GM19239 (cell line): Measurements from ENCODE around the gene DCAF5.
"Not testable (repeated sequence)": the region's sequence is repeated elsewhere in the genome, so short reads cannot be mapped to it uniquely, and the experiment has no call there.

Experiments
- DNase-seq: peaks from one replicate; pipeline ENCODE4 v3.0.0; 2011; ENCODE audit warnings: low spot score; ENCODE audit not compliant: insufficient read length
- FAIRE-seq: peaks from 2 replicates; lab custom pipeline; 2011; peaks lifted over from hg19 to GRCh38; lab: Jason Lieb, UNC

DCAF5 gene

DNA sequence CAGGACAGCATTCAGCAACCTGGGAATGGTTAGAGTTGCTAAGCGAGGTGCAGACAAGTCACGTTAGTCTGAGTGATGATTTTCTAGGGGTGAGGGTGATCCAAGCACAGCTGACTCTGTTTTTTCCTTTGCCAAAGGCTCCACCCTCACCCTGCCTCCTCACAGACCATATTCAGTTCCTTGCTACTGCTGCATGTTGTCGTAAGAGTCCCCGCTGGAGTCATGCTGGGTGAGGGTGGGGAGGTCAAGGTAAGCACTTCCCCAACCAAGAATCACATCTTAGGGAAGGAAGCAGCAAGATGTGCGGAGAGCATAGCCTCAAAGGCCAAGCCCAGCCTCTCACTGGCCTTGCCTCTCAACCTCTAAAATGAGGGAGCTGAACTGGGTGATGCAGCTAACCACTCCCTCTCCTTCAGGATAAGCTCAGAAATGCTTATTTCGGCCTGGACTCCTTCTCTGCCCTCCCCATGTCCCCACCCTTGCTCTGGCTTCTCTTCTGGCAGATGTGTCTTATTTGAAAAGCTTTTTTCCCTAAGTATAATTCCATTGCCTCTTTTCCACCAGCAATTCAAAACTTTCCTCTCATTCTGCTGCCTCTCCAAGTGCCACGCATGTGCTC lies 107.0 kb downstream of the DCAF5 start:
- DNase-seq (no peak), FAIRE-seq (no peak)

DNA sequence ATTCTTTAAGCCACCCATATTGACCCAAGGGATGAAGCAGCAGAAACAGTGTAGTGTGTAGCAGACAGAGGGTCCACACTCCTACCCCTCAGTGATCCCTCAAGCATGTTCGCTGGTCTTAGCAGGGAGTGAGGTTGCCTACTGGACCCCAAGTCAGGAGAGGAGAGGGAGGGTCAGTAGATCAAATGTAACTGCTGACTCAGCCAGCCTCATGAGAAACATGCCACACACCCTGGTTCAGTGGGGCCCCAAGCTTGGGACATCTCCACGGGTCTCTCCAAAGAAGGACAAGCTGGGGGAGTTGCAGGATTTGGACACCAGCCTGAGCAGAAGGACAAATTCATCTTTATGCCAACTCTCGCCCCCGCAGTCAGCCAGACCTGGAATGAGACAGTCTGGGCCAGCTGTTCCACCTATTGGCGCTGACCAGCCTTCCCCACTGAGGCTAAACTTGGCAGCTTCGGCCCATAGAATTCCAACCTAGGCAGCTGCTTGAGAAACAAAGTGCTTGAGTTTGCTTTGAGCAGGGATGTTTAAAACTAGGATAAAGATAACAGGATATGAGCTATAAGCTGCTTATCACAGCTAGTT lies 107.9 kb downstream of the DCAF5 start:
- DNase-seq (no peak), FAIRE-seq (no peak)

DNA sequence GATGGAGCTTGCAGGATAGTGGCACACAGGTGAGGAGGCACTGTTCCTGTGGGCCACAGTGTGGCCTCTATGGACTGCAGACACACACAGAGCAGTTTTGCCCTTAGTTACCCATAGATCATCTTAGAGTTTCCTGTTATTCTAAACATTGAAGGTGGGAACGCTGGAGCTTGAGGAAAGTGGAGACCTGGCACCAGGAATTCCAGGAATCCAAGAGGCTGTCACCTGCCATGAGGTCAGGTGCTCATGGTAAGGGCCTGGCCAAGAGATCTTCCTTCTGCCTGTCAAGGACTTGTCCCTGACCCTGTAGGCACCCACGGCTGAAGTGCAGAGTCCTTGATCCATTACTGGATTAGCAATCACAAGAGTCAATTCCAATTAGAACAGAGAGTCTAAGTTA lies 108.6 kb downstream of the DCAF5 start:
- FAIRE-seq (no peak), DNase-seq (no peak)

GRCh38 chr14:69043596-69044260 lies 109.2 kb downstream of the DCAF5 start:
- FAIRE-seq (no peak), DNase-seq (no peak)

GRCh38 chr14:69042787-69043444 lies 110.0 kb downstream of the DCAF5 start:
- no peak for FAIRE-seq
- no peak for DNase-seq

- DNase-seq (no peak), FAIRE-seq (no peak)
Observed at GRCh38 chr14:69042299-69042698, 110.6 kb downstream of the DCAF5 start.

DNA sequence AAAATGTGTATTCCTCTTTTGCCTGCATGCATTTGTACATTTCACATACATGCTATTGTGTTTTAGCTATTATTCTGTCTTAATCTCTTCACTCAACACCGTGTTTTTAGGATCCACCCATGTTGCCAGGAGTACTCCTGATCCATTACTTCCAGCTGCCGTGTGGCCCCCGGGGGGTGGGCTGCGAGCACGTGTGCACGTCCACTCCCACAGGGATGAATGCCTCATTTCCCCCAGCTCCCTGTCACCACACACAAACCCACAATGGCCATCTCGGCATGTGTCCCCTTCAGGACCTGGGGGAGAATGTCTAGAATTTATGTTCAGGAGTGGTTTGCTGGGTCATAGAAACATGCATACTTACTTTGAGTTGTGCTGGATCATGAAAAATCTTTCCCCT lies 111.1 kb downstream of the DCAF5 start:
- no peak for DNase-seq
- FAIRE-seq = no peak

GRCh38 chr14:69040353-69040752 lies 112.6 kb downstream of the DCAF5 start:
- FAIRE-seq (no peak), DNase-seq (no peak)

- DNase-seq = no peak
- FAIRE-seq = no peak
Observed at GRCh38 chr14:69039288-69039628, 113.7 kb downstream of the DCAF5 start.

- FAIRE-seq (no peak), DNase-seq (no peak)
Observed at GRCh38 chr14:69038455-69039287, 114.2 kb downstream of the DCAF5 start.

DNA sequence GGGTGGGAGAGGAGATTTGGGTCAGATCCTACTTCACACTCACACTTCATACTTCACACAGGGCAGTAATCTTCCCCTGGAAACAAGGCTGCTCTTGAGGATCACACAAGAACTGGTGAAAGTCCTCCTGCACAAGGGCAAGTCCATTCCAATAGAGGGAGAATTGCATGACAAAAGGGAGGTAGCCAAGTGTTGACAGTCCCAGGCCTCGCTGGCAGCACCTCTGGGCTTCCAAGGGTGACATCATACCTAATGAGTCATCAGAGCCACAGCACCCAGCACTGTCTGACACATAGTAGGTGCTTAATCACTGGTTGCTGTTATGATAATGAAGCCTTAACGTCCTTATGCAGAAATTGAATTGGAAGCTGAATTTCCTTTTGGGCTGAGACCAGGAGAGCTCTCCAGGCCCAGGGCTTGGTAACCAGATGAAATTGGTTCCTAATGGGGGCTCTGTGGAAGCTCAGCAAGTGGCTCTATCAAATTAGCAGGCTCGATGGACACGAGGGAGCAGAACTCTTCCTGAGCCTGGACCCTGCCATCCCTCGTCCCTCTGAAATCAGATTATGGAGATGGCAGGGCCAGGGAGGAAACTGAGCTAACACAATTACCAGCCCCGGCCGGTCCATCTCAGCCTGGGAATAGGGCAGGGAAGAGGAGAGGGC lies 115.0 kb downstream of the DCAF5 start:
- no peak for DNase-seq
- FAIRE-seq = no peak

DNA sequence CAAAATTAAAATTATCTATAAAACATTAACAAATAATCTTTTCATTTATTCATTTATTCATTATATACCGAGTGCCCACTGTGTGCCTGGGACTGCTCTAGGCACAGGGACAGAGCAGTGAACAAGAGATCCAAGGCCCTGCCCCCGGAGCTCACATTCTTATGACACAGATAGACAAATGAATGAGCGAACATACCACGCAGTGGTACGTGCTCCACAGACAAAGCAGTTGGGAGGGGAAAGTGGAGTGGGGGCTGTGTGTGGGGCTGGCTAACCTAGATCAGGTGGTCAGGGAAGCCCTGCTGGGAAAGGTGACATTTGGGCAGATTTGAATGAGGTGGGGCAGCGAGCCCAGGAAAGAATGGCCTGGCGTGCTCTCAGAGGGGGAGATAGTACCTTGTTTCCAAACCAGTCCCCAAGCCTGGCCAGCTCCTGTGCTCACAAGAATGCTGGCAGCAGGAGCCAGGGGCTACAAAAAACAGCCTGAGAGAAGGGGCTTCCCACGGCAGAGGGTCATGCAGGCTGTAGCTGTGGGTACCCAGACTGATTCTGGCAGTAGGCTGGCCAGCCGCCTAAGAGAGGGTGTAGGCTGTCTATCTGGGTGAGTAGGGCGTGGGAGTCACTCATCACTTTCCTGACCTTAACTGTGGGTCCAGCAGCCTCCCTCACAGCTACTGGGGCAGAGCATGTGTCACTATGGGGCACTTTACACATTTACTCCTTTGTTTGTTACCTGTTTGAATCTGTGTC lies 116.0 kb downstream of the DCAF5 start:
- no peak for DNase-seq
- no peak for FAIRE-seq

DNA sequence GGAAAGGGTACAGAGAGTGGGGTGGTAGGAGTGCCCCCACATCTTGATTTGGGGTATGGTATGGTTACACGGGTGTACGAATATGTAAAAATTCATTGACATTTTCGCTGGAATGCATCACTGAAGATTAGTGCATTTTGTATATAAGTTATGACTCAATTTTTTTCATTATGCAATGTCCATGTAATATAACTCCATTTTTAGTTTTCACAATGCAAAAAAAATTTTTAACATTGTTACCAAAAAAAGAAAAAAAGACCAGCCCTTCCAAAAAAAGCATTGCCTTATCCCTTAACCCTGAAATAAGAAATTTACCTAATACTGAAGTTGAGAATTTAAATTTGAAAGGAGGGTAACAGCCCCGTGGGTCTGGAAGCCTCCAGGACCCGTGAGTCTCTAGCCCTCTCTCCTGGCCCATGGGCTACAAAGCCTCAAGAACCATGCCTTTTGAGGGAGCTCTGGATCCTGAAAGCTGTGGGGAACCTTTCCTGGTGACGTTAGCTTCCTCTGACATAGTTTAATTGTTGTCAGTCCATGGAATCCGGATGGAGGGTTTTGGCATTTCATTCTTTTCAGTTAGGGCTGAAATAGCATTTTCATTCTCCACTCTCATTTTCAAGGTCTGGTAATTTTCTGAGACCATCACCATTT lies 118.2 kb downstream of the DCAF5 start:
- DNase-seq (no peak), FAIRE-seq (no peak)

DNA sequence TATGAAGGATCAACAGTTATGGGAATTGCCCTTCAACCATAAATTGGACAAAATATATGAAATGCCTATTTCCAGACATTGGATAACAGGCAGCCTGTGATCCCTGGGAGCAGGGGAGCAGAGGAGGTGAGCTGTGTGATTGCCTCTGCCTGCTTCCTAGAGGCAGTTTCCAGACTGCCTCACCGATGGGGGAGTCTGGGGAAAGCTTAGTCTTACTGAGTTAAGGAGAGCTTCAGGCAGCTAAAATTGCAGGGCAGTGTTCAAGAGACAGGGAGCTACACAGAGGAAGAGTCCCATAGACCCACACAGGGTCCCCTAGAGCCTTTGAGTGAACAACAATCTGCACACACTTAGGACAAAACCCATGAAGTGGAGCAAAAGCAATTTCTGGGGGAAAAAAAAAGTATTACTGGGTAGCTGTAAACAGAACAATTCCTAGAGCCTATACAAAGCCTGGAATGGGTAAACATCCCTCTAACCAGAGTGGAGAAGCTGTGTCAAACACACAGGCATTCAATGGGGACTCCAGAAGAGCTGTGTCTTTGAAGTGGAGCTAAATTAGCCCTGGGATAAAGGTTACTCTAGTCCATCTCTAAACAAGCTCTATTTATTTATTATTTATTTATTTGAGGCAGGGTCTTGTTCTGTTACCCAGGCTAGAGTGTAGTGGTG lies 125.5 kb downstream of the DCAF5 start:
- DNase-seq (no peak), FAIRE-seq (no peak)

DNA sequence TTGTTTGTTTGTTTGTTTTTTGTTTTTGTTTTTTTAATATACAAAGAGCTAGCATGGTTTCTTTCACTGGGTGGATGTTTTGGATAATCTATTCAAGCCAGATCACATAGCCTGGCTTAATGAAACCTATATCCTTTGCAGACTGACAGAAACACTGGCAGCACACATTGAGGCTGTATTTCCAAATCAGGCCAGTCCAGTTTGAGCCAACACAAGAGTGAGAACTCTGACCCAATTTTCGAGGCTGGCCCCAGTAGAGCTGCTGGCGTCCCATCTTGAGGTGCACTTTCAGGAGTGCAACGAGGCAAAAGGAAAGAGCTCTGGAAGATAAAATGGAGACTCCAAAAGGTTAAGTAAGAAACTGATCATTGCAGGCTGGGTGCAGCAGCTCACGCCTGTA lies 129.9 kb downstream of the DCAF5 start:
- no peak for DNase-seq
- no peak for FAIRE-seq

- FAIRE-seq, DNase-seq: not testable (repeated sequence)
Observed at GRCh38 chr14:69022093-69022492, 130.8 kb downstream of the DCAF5 start.

DNA sequence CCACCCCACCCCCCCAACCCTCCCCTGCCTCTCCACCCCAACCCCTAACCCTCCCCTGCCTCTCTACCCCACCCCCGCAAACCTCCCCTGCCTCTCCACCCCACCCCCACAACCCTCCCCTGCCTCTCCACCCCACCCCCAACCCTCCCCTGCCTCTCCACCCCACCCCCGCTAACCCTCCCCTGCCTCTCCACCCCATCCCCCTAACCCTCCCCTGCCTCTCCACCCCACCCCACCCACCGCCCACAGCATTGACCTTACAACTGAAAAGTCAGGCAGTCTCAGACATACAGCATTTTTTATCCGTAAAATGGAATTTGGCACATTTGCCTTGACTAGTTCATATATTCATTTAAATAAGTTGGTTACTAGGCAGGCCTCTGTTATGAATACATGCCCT lies 135.2 kb downstream of the DCAF5 start:
- no peak for DNase-seq
- no peak for FAIRE-seq

DNA sequence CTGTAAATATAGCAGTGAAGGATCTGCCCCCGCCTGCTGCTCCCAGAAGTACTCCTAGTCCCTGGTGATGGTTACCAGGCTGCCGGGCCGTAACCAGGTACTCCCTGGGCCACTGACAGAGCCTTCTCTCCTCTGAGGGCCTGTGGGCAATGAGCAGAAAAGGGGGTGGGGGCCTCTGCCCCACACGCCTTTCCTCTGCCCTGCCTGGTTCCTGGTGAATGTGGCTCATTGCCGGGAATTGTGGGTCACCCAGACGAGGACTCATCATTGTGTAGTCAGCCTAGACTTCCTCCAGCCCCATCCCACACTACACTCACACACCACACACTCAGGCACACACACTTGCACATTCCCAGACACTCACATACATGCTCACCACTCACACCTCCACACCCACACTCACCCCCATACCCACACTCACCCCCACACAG lies 138.1 kb downstream of the DCAF5 start:
- DNase-seq (no peak), FAIRE-seq (no peak)
